Endothelial cell of umbilical vein (primary cell): ENCODE results near the gene OTC. TPM values are rescaled to one million over a fixed set of nuclear protein-coding genes. Genes with fewer than 3 reads are reported as not detected.

ENCODE experiments used
- BruUV-seq: library from RNA; stranded (reverse); fragments of 400-500 nt; replicated peaks from 2 replicates; lab custom pipeline; 2021; lab: Mats Ljungman, UMichigan
- CTCF ChIA-PET: fragments of 300-600, 350-600 bp; sonication (Branson Sonifier 250); formaldehyde crosslinking; loops from one replicate; lab custom pipeline; 2021; ENCODE audit warnings: antibody characterized with exemption, inconsistent platforms; lab: Charles Lee
- POLR2A ChIA-PET: fragments of 300-600, 350-600 bp; sonication (Branson Sonifier 250); formaldehyde crosslinking; loops from one replicate; lab custom pipeline; 2021; ENCODE audit warnings: antibody characterized with exemption, inconsistent platforms; lab: Charles Lee
- DNase-seq: peaks from one replicate; pipeline ENCODE4 v3.0.0-alpha.2; 2011; ENCODE audit warnings: low read depth, low spot score
- FAIRE-seq: peaks from 2 replicates; lab custom pipeline; 2011; peaks lifted over from hg19 to GRCh38; lab: Jason Lieb, UNC
- H2AFZ ChIP-seq: 2 replicates; pipeline ENCODE4 v1.6.0; 2012; ENCODE audit warnings: low read depth, low read length, control low read depth, inconsistent platforms
- H3K27ac ChIP-seq: 2 replicates; pipeline ENCODE4 v1.5.1; 2011; ENCODE audit warnings: low read depth, mild to moderate bottlenecking, control low read depth, low read length, moderate library complexity; ENCODE audit not compliant: insufficient read depth
- H3K27me3 ChIP-seq, 2 experiments: 2 replicates each; pipeline versions ENCODE4 v1.6.0 to v1.6.1; 2011; ENCODE audit warnings: low read length in 2 of 2, mixed read lengths in 1 of 2; ENCODE audit not compliant: control insufficient read depth in 2 of 2, insufficient read depth in 2 of 2
- H3K36me3 ChIP-seq, 2 experiments: 2 replicates in 1 of 2; 3 replicates in 1 of 2; pipeline ENCODE4 v1.5.1; 2011; ENCODE audit warnings: low read length in 2 of 2, mild to moderate bottlenecking in 1 of 2, moderate library complexity in 1 of 2; ENCODE audit not compliant: control insufficient read depth in 2 of 2, insufficient read depth in 2 of 2; ENCODE audit errors: extremely low read depth in 1 of 2
- H3K4me1 ChIP-seq: 3 replicates; pipeline ENCODE4 v1.5.1; 2011; ENCODE audit warnings: mild to moderate bottlenecking, low read length; ENCODE audit not compliant: control insufficient read depth, insufficient read depth; ENCODE audit errors: extremely low read depth
- H3K4me2 ChIP-seq: 2 replicates; pipeline ENCODE4 v1.6.1; 2011; ENCODE audit warnings: low read length, control low read depth, mixed read lengths; ENCODE audit not compliant: insufficient read depth
- H3K4me3 ChIP-seq, 3 experiments: fragments of 200-600 bp in 1 of 3; sonication (generic), shearing (Covaris generic) in 1 of 3; replicated peaks in 1 of 3; 2 replicates each; pipeline ENCODE4 v1.5.1; 2011 to 2016; ENCODE audit warnings: control low read depth in 3 of 3, low read length in 3 of 3, mild to moderate bottlenecking in 2 of 3, inconsistent platforms in 1 of 3, low read depth in 1 of 3, moderate library complexity in 1 of 3; ENCODE audit not compliant: insufficient read depth in 1 of 3
- H3K79me2 ChIP-seq: 2 replicates; pipeline ENCODE4 v1.6.0; 2012; ENCODE audit warnings: low read length, inconsistent platforms; ENCODE audit not compliant: control insufficient read depth, insufficient read depth
- H3K9ac ChIP-seq: replicated peaks from 2 replicates; pipeline ENCODE3; 2011; ENCODE audit warnings: low read length, control low read depth; ENCODE audit not compliant: insufficient read depth; ENCODE audit errors: extremely low read depth
- H3K9me1 ChIP-seq: replicated peaks from 3 replicates; pipeline ENCODE4 v1.6.0; 2011; ENCODE audit warnings: mild to moderate bottlenecking, low read length; ENCODE audit not compliant: control insufficient read depth, insufficient read depth; ENCODE audit errors: extremely low read depth
- H3K9me3 ChIP-seq: replicated peaks from 2 replicates; pipeline ENCODE4 v1.5.1; 2012; ENCODE audit warnings: low read length, inconsistent platforms; ENCODE audit not compliant: control insufficient read depth, insufficient read depth
- H4K20me1 ChIP-seq: replicated peaks from 2 replicates; pipeline ENCODE3; 2011; ENCODE audit warnings: mild to moderate bottlenecking, low read length; ENCODE audit not compliant: control insufficient read depth, insufficient read depth; ENCODE audit errors: extremely low read depth
- CTCF ChIP-seq, 2 donors: IDR thresholded peaks; 1 replicate in 1 of 2; 2 replicates in 1 of 2; pipeline ENCODE4 v1.5.1; 2011; ENCODE audit warnings: low read length in 2 of 2, mild to moderate bottlenecking in 2 of 2, moderate library complexity in 2 of 2, control low read depth in 1 of 2, inconsistent platforms in 1 of 2, low read depth in 1 of 2; ENCODE audit not compliant: insufficient read depth in 1 of 2; ENCODE audit errors: extremely low read depth in 1 of 2
- EZH2 ChIP-seq: IDR thresholded peaks from 2 replicates; pipeline ENCODE4 v1.6.1; 2012; ENCODE audit warnings: borderline replicate concordance, low read depth, mild to moderate bottlenecking, moderate library complexity, low read length, inconsistent platforms; ENCODE audit not compliant: severe bottlenecking
- FOS ChIP-seq: IDR thresholded peaks from 2 replicates; pipeline ENCODE4 v1.6.1; 2011; ENCODE audit warnings: mild to moderate bottlenecking, low read length, moderate library complexity, borderline replicate concordance; ENCODE audit not compliant: insufficient read depth
- GATA2 ChIP-seq: IDR thresholded peaks from 2 replicates; pipeline ENCODE4 v1.7.0; 2011; ENCODE audit warnings: low read depth, mild to moderate bottlenecking, moderate library complexity, mixed read lengths, low read length; ENCODE audit not compliant: insufficient read length, insufficient read depth
- JUN ChIP-seq: IDR thresholded peaks from 2 replicates; pipeline ENCODE4 v1.6.1; 2011; ENCODE audit warnings: borderline replicate concordance, low read depth; ENCODE audit not compliant: insufficient read length, insufficient read depth
- MAX ChIP-seq: IDR thresholded peaks from 2 replicates; pipeline ENCODE4 v1.6.1; 2011; ENCODE audit not compliant: insufficient read depth, insufficient read length
- MYC ChIP-seq: IDR thresholded peaks from one replicate; pipeline ENCODE4 v1.6.1; 2011; ENCODE audit warnings: mild to moderate bottlenecking, low read depth, low read length
- POLR2A ChIP-seq: IDR thresholded peaks from 2 replicates; pipeline ENCODE4 v1.6.1; 2012; ENCODE audit warnings: low read depth, mild to moderate bottlenecking, control low read depth, low read length
- POLR2AphosphoS5 ChIP-seq: IDR thresholded peaks from 2 replicates; pipeline ENCODE4 v1.6.1; 2012; ENCODE audit warnings: low read depth, mild to moderate bottlenecking, control low read depth, low read length, moderate library complexity; ENCODE audit not compliant: insufficient read depth
- dilution Hi-C: fragments of 300-500 bp; cut with MboI; formaldehyde crosslinking; loops from one replicate; pipeline ENCODE4 v1.15.0; 2019; ENCODE audit warnings: low sequenced_read_pairs; ENCODE audit not compliant: extremely low pct_ligation_motif_present
- intact Hi-C: fragments of 100-400 bp; cut with micrococcal nuclease; formaldehyde crosslinking; loops from one replicate; pipeline ENCODE4 v1.10.0; 2022
- polyA plus RNA-seq, 4 experiments: library from polyadenylated mRNA; depleted of rRNA in 3 of 4; stranded (reverse) in 3 of 4; unstranded in 1 of 4; fragments of >200 nt; gene quantifications; 2 replicates each; pipeline versions ENCODE4 v1.2.1 to v1.2.3, GENCODE V29; 2011 to 2012; ENCODE audit warnings: missing spikeins in 1 of 4
- total RNA-seq: library from RNA; stranded (reverse); gene quantifications from 2 replicates; pipeline ENCODE4 v1.2.3, GENCODE V29; 2021

Gene OTC
- total and polyA plus RNA-seq, 2 donors (not counting 3 experiments of a cell fraction or from before 2014, with no cell fraction given): not detected

- Histone ChIP-seq H3K27me3 (no peaks in the 10 kb centered on the region), H3K4me1 (no peaks in the 10 kb centered on the region), H3K27ac (no peak overlapping the region), H3K9me3 (no peaks in the 10 kb centered on the region), H2AFZ (no peak overlapping the region), H3K9ac (no peak overlapping the region), H3K9me1 (no peaks in the 10 kb centered on the region), H3K4me2 (no peak overlapping the region), H3K36me3 (no peaks in the 10 kb centered on the region), H3K4me3 (no peak overlapping the region), H3K79me2 (no peaks in the 10 kb centered on the region), H4K20me1 (no peaks in the 10 kb centered on the region)
- intact Hi-C loops: no loop called here
- dilution Hi-C loops: no loop called here
- FAIRE-seq: peak; percentile 12
- ChIA-PET POLR2A (no interaction called here), CTCF (no interaction called here)
- TF ChIP-seq POLR2AphosphoS5: no peak
- TF ChIP-seq CTCF (IDR thresholded peaks at IDR 0.05; ENCODE audit: extremely low read depth in 1 of 2, insufficient read depth in 1 of 2, low read depth in 1 of 2, low read length in 2 of 2): no peak
- TF ChIP-seq JUN: no peak
- no peak for TF ChIP-seq FOS
- TF ChIP-seq GATA2: no peak
- no peak for TF ChIP-seq MYC
- DNase-seq: no peak
- BruUV-seq: no TSS peak
Measured at GRCh38 chrX:38458071-38458470, 105.7 kb downstream of the OTC start.

GRCh38 chrX:38462257-38462656, 109.9 kb downstream of the OTC start:
- FAIRE-seq: no peak

More at GRCh38 chrX:38462257-38462656, 109.9 kb downstream of the OTC start:
- POLR2A ChIA-PET: no interaction called here
- Histone ChIP-seq H4K20me1 (no peaks in the 10 kb centered on the region), H3K4me1 (no peaks in the 10 kb centered on the region), H3K9ac (no peak overlapping the region), H3K36me3 (no peaks in the 10 kb centered on the region), H3K79me2 (no peaks in the 10 kb centered on the region), H2AFZ (no peak overlapping the region), H3K27ac (no peak overlapping the region), H3K4me3 (no peak overlapping the region), H3K27me3 (no peaks in the 10 kb centered on the region), H3K9me3 (no peaks in the 10 kb centered on the region), H3K4me2 (no peak overlapping the region), H3K9me1 (no peaks in the 10 kb centered on the region)
- TF ChIP-seq MYC: no peak
- TF ChIP-seq CTCF (IDR thresholded peaks at IDR 0.05; ENCODE audit: extremely low read depth in 1 of 2, insufficient read depth in 1 of 2, low read depth in 1 of 2, low read length in 2 of 2): no peak
- no peak for TF ChIP-seq EZH2
- TF ChIP-seq MAX: no peak
- TF ChIP-seq POLR2A: no peak
- TF ChIP-seq POLR2AphosphoS5: no peak
- TF ChIP-seq FOS: no peak
- TF ChIP-seq JUN: no peak
- no peak for TF ChIP-seq GATA2
- BruUV-seq: no TSS peak
- DNase-seq: no peak
- dilution Hi-C loops (no loop called here), intact Hi-C loops (no loop called here)
- CTCF ChIA-PET: interaction anchor here (0.6 kb wide), 1 partner anchor 198 kb away, joined by 3 read pairs; no protein-coding TSS in a partner anchor
